Breast epithelium (tissue), 3 donors: ENCODE results near the gene CTNNBL1.

Experiments used
- CTCF ChIP-seq, 3 donors: fragments of 450-650 bp; IDR thresholded peaks; one replicate each; pipeline ENCODE4 v1.5.1; 2016 to 2017; ENCODE audit warnings: antibody characterized with exemption in 3 of 3, mild to moderate bottlenecking in 3 of 3, moderate library complexity in 3 of 3
- POLR2A ChIP-seq: fragments of 450-650 bp; IDR thresholded peaks from one replicate; pipeline ENCODE4 v1.6.1; 2016; ENCODE audit warnings: antibody characterized with exemption, mild to moderate bottlenecking, moderate library complexity
- POLR2AphosphoS5 ChIP-seq, 3 donors: sonication (generic); formaldehyde crosslinking; IDR thresholded peaks; one replicate each; pipeline ENCODE4 v1.6.1; 2017; ENCODE audit warnings: antibody characterized with exemption in 3 of 3

GRCh38 chr20:37672143-37672542 lies 21.7 kb upstream of the CTNNBL1 start:
- TF ChIP-seq CTCF (IDR thresholded peaks at IDR 0.05): no peak
- TF ChIP-seq POLR2A: no peak
- TF ChIP-seq POLR2AphosphoS5 (IDR thresholded peaks at IDR 0.05): no peak
